ENCODE results near the gene ITGB2. TPM values are rescaled to one million over a fixed set of nuclear protein-coding genes. Genes with fewer than 3 reads are reported as not detected.

ITGB2 gene
- total and polyA plus RNA-seq, 2 donors (not counting 1 experiment from before 2014, with no cell fraction given): 0.05 TPM; not detected in 1

- H3K4me2 ChIP-seq (ENCODE audit: extremely low read depth, insufficient read depth, low read length): no peak overlapping the region
- H3K4me1 ChIP-seq (ENCODE audit: control insufficient read depth, extremely low read depth, insufficient read depth, low read length): no peaks in the 10 kb centered on the region
- peaks cover 25% of the 10 kb centered on the region for H3K79me2 ChIP-seq (ENCODE audit: control insufficient read depth, insufficient read depth, low read length)
- no peaks in the 10 kb centered on the region for H4K20me1 ChIP-seq (ENCODE audit: control insufficient read depth, extremely low read depth, insufficient read depth, low read length)
- DNase-seq (ENCODE audit: low read depth in 2 of 2): no peak
- H3K27me3 ChIP-seq (ENCODE audit: control insufficient read depth, insufficient read depth, low read length): no peaks in the 10 kb centered on the region
- H3K36me3 ChIP-seq (ENCODE audit: control insufficient read depth, insufficient read depth, low read length): peaks cover 46% of the 10 kb centered on the region
- H3K9ac ChIP-seq (ENCODE audit: insufficient read depth, low read length): no peak overlapping the region
- H3K27ac ChIP-seq (ENCODE audit: insufficient read depth, low read length): no peak overlapping the region
- TF ChIP-seq EZH2 (IDR thresholded peaks at IDR 0.05; ENCODE audit: low read length, missing control alignments): no peak
- no peak for TF ChIP-seq CTCF (conservative IDR thresholded peaks at IDR 0.05 in 1 of 2, IDR thresholded peaks at IDR 0.05 in 1 of 2; ENCODE audit: low read depth in 1 of 2, low read length in 2 of 2)
- H2AFZ ChIP-seq (ENCODE audit: low read length): no peak overlapping the region
- no peaks in the 10 kb centered on the region for H3K9me3 ChIP-seq (ENCODE audit: control insufficient read depth, insufficient read depth, low read depth, low read length)
- H3K4me3 ChIP-seq (replicated peaks in 1 of 4; ENCODE audit: control extremely low read depth in 1 of 4, insufficient read depth in 1 of 4, low read depth in 3 of 4, low read length in 4 of 4): no peak overlapping the region
These were observed 66.9 kb downstream of the ITGB2 start for GRCh38 chr21:44853601-44854390.

DNA sequence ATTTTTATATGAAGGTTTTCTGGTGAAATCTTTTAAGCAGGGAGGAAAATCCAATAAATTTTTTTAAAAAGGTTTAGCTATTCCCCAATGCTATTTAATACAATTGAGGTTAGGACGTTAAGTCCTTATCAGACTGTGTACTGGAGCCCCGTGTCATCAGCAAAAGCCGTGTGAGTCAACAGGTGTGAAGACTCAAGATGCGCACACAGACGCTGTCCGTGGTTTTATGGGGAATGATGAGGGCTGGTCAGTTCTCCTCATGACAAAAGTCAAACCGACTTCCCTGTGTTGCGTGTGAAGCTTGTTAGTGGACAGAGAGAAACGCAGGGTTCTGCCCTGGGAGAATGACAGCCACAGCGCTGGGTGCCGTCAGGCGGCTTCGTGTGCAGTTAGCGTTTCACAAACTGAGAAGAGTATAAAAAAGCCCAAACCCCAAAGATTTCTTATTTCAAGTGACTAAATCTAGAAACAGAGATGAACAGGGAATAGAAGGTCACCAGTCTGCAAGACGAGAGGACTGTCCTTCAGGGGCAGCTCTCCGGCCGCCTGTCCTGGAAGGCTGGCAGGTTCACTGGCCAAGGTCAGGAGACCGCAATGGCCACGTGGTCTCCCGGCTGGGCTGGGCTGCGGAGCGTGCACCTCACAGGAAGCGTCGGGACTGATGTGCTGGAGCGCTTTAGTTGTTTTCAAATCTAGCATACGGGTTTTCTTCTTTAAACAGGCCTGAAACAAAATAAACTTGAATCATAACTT lies 69.6 kb downstream of the ITGB2 start:
- Histone ChIP-seq H2AFZ (ENCODE audit: low read length) (no peak overlapping the region), H3K4me1 (ENCODE audit: control insufficient read depth, extremely low read depth, insufficient read depth, low read length) (peaks cover 9% of the 10 kb centered on the region), H3K27me3 (ENCODE audit: control insufficient read depth, insufficient read depth, low read length) (no peaks in the 10 kb centered on the region), H3K4me3 (replicated peaks in 1 of 4; ENCODE audit: control extremely low read depth in 1 of 4, insufficient read depth in 1 of 4, low read depth in 3 of 4, low read length in 4 of 4) (no peak overlapping the region), H3K36me3 (ENCODE audit: control insufficient read depth, insufficient read depth, low read length) (peaks cover 39% of the 10 kb centered on the region), H3K9ac (ENCODE audit: insufficient read depth, low read length) (no peak overlapping the region), H4K20me1 (ENCODE audit: control insufficient read depth, extremely low read depth, insufficient read depth, low read length) (no peaks in the 10 kb centered on the region), H3K4me2 (ENCODE audit: extremely low read depth, insufficient read depth, low read length) (no peak overlapping the region), H3K27ac (ENCODE audit: insufficient read depth, low read length) (no peak overlapping the region), H3K79me2 (ENCODE audit: control insufficient read depth, insufficient read depth, low read length) (peaks cover 11% of the 10 kb centered on the region), H3K9me3 (ENCODE audit: control insufficient read depth, insufficient read depth, low read depth, low read length) (no peaks in the 10 kb centered on the region)
- DNase-seq (ENCODE audit: low read depth in 2 of 2): no peak
- TF ChIP-seq CTCF (conservative IDR thresholded peaks at IDR 0.05 in 1 of 2, IDR thresholded peaks at IDR 0.05 in 1 of 2; ENCODE audit: low read depth in 1 of 2, low read length in 2 of 2) (no peak), EZH2 (IDR thresholded peaks at IDR 0.05; ENCODE audit: low read length, missing control alignments) (no peak)

- DNase-seq (ENCODE audit: low read depth in 2 of 2): no peak
- peaks cover 35% of the 10 kb centered on the region for H3K36me3 ChIP-seq (ENCODE audit: control insufficient read depth, insufficient read depth, low read length)
- H3K4me2 ChIP-seq (ENCODE audit: extremely low read depth, insufficient read depth, low read length): no peak overlapping the region
- H3K9me3 ChIP-seq (ENCODE audit: control insufficient read depth, insufficient read depth, low read depth, low read length): no peaks in the 10 kb centered on the region
- H3K27me3 ChIP-seq (ENCODE audit: control insufficient read depth, insufficient read depth, low read length): no peaks in the 10 kb centered on the region
- H4K20me1 ChIP-seq (ENCODE audit: control insufficient read depth, extremely low read depth, insufficient read depth, low read length): no peaks in the 10 kb centered on the region
- H3K4me1 ChIP-seq (ENCODE audit: control insufficient read depth, extremely low read depth, insufficient read depth, low read length): peaks cover 13% of the 10 kb centered on the region
- H3K79me2 ChIP-seq (ENCODE audit: control insufficient read depth, insufficient read depth, low read length): peaks cover 10% of the 10 kb centered on the region
- no peak overlapping the region for H3K9ac ChIP-seq (ENCODE audit: insufficient read depth, low read length)
- no peak overlapping the region for H3K27ac ChIP-seq (ENCODE audit: insufficient read depth, low read length)
- no peak for TF ChIP-seq EZH2 (IDR thresholded peaks at IDR 0.05; ENCODE audit: low read length, missing control alignments)
- no peak for TF ChIP-seq CTCF (conservative IDR thresholded peaks at IDR 0.05 in 1 of 2, IDR thresholded peaks at IDR 0.05 in 1 of 2; ENCODE audit: low read depth in 1 of 2, low read length in 2 of 2)
- no peak overlapping the region for H3K4me3 ChIP-seq (replicated peaks in 1 of 4; ENCODE audit: control extremely low read depth in 1 of 4, insufficient read depth in 1 of 4, low read depth in 3 of 4, low read length in 4 of 4)
- no peak overlapping the region for H2AFZ ChIP-seq (ENCODE audit: low read length)
These were observed 70.4 kb downstream of the ITGB2 start for GRCh38 chr21:44850208-44850800.

Data from fibroblast of lung (primary cell).